ENCODE data around the gene TOB2.

DNA sequence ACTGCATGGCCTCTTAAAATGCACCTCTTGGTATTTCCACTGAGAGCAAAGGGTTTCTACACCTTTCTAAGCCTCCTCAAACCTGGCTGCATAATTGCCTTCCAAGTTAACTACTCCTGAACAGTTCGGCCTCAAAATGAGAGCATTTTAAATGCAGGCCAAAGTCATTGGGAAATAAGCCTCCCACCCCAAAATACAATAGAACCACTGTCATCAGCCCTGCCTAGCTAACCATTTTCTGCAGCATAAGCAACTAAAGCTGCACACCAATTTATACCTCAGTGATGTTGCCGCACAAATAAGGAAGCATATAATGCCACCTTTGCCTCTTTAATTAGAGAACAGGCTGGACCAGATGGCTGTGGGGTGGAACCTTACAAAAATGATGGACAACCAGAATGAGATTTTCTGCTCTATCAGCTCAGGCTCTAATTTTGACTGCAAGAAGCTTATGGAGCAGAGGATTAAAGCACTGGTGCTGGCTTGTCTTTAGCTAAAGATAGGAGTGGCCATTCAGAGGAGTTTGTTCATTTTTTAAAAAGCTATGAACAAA, 4.3 kb downstream of the TOB2 start:
- TF ChIP-seq ZNF384 (IDR thresholded peaks at IDR 0.05; ENCODE audit: low read depth, low read length) (no peak), TAF15 (IDR thresholded peaks at IDR 0.05; ENCODE audit: low read depth, low read length) (no peak), ZFP36 (IDR thresholded peaks at IDR 0.05; ENCODE audit: low read depth, low read length, partially characterized antibody) (no peak), POLR2AphosphoS5 (IDR thresholded peaks at IDR 0.05; ENCODE audit: control insufficient read depth, insufficient read depth, low read depth, low read length) (no peak), HMGN3 (IDR thresholded peaks at IDR 0.05; ENCODE audit: borderline replicate concordance, extremely low read depth, insufficient read length, low read depth, low read length) (no peak), EHMT2 (IDR thresholded peaks at IDR 0.05) (no peak), ETV1 (tag; conservative IDR thresholded peaks at IDR 0.05; ENCODE audit: low read depth) (no peak), EZH2 (IDR thresholded peaks at IDR 0.05; ENCODE audit: borderline replicate concordance, low read depth, low read length) (no peak)
- TF ChIP-seq, protein P1, sequence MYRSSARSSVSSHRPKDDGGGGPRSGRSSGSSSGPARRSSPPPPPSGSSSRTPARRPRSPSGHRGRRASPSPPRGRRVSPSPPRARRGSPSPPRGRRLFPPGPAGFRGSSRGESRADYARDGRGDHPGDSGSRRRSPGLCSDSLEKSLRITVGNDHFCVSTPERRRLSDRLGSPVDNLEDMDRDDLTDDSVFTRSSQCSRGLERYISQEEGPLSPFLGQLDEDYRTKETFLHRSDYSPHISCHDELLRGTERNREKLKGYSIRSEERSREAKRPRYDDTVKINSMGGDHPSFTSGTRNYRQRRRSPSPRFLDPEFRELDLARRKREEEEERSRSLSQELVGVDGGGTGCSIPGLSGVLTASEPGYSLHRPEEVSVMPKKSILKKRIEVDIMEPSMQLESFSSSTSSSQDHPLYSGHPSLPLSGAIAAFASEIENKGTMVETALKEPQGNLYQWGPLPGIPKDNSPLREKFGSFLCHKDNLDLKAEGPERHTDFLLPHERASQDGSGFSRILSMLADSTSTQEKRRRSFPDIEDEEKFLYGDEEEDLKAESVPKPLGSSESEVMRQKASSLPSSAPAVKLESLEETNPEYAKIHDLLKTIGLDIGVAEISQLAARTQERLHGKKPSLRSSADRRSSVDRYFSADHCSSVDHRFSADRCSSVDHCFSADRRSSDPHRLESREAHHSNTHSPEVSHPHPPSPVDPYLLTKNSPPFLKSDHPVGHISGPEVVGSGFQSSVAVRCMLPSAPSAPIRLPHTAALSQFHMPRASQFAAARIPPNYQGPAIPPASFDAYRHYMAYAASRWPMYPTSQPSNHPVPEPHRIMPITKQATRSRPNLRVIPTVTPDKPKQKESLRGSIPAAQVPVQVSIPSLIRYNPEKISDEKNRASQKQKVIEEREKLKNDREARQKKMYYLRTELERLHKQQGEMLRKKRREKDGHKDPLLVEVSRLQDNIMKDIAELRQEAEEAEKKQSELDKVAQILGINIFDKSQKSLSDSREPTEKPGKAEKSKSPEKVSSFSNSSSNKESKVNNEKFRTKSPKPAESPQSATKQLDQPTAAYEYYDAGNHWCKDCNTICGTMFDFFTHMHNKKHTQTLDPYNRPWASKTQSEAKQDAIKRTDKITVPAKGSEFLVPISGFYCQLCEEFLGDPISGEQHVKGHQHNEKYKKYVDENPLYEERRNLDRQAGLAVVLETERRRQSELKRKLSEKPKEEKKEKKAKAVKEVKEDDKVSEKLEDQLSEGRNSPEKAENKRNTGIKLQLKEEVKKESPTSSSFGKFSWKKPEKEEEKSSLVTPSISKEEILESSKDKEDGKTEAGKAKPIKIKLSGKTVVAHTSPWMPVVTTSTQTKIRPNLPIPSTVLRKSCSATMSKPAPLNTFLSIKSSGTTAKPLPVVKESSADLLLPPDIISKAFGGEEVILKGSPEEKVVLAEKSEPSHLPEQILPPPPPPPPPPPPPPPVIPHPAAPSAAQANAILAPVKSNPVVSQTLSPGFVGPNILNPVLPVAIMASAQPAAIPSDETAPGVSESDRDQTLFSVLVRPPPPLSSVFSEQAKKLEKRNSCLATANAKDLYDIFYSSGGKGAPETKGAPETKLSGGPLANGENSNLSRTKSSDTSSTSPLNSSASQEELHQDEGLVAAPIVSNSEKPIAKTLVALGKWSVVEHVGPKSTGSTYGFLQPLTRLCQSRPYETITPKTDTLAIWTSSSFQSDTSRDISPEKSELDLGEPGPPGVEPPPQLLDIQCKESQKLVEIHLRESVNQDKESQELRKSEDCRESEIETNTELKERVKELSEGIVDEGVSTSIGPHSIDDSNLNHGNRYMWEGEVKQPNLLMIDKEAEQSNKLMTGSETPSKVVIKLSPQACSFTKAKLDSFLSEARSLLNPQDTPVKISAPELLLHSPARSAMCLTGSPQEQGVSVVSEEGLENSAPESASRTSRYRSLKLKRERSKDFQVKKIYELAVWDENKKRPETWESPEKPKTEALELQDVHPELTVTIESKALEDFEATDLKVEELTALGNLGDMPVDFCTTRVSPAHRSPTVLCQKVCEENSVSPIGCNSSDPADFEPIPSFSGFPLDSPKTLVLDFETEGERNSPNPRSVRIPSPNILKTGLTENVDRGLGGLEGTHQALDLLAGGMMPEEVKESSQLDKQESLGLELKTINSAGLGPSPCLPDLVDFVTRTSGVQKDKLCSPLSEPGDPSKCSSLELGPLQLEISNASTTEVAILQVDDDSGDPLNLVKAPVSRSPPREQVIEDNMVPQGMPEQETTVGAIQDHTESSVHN (IDR thresholded peaks at IDR 0.05; ENCODE audit: borderline replicate concordance in 1 of 2, low read depth in 1 of 2) = no peak
- TF ChIP-seq, protein P2, sequence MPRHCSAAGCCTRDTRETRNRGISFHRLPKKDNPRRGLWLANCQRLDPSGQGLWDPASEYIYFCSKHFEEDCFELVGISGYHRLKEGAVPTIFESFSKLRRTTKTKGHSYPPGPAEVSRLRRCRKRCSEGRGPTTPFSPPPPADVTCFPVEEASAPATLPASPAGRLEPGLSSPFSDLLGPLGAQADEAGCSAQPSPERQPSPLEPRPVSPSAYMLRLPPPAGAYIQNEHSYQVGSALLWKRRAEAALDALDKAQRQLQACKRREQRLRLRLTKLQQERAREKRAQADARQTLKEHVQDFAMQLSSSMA (CRISPR knock-in tag; IDR thresholded peaks at IDR 0.05) = no peak
- TF ChIP-seq, protein P3, sequence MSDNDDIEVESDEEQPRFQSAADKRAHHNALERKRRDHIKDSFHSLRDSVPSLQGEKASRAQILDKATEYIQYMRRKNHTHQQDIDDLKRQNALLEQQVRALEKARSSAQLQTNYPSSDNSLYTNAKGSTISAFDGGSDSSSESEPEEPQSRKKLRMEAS (CRISPR knock-in tag; IDR thresholded peaks at IDR 0.05) = no peak
- TF ChIP-seq, protein P4, sequence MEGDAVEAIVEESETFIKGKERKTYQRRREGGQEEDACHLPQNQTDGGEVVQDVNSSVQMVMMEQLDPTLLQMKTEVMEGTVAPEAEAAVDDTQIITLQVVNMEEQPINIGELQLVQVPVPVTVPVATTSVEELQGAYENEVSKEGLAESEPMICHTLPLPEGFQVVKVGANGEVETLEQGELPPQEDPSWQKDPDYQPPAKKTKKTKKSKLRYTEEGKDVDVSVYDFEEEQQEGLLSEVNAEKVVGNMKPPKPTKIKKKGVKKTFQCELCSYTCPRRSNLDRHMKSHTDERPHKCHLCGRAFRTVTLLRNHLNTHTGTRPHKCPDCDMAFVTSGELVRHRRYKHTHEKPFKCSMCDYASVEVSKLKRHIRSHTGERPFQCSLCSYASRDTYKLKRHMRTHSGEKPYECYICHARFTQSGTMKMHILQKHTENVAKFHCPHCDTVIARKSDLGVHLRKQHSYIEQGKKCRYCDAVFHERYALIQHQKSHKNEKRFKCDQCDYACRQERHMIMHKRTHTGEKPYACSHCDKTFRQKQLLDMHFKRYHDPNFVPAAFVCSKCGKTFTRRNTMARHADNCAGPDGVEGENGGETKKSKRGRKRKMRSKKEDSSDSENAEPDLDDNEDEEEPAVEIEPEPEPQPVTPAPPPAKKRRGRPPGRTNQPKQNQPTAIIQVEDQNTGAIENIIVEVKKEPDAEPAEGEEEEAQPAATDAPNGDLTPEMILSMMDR (IDR thresholded peaks at IDR 0.05 in 2 of 3, conservative IDR thresholded peaks at IDR 0.05 in 1 of 3; ENCODE audit: insufficient read depth in 2 of 3, low read depth in 1 of 3, low read length in 3 of 3) = no peak
- TF ChIP-seq, protein P5, sequence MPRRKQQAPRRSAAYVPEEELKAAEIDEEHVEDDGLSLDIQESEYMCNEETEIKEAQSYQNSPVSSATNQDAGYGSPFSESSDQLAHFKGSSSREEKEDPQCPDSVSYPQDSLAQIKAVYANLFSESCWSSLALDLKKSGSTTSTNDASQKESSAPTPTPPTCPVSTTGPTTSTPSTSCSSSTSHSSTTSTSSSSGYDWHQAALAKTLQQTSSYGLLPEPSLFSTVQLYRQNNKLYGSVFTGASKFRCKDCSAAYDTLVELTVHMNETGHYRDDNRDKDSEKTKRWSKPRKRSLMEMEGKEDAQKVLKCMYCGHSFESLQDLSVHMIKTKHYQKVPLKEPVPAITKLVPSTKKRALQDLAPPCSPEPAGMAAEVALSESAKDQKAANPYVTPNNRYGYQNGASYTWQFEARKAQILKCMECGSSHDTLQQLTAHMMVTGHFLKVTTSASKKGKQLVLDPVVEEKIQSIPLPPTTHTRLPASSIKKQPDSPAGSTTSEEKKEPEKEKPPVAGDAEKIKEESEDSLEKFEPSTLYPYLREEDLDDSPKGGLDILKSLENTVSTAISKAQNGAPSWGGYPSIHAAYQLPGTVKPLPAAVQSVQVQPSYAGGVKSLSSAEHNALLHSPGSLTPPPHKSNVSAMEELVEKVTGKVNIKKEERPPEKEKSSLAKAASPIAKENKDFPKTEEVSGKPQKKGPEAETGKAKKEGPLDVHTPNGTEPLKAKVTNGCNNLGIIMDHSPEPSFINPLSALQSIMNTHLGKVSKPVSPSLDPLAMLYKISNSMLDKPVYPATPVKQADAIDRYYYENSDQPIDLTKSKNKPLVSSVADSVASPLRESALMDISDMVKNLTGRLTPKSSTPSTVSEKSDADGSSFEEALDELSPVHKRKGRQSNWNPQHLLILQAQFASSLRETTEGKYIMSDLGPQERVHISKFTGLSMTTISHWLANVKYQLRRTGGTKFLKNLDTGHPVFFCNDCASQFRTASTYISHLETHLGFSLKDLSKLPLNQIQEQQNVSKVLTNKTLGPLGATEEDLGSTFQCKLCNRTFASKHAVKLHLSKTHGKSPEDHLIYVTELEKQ (CRISPR knock-in tag; IDR thresholded peaks at IDR 0.05) = no peak

All from K562 (cell line).